Fibroblast of lung (primary cell): ENCODE measurements around the gene OIT3.

Experiments used
- EZH2 ChIP-seq: IDR thresholded peaks from 2 replicates; pipeline ENCODE4 v1.5.1; 2012; ENCODE audit warnings: low read length, control low read depth, mild to moderate bottlenecking; ENCODE audit errors: missing control alignments
- TF ChIP-seq, protein P1 (sequence below), 2 donors: IDR thresholded peaks in 1 of 2; conservative IDR thresholded peaks in 1 of 2; 1 replicate in 1 of 2; 2 replicates in 1 of 2; pipeline ENCODE4 v1.5.1; 2011 to 2012; ENCODE audit warnings: low read length in 2 of 2, control low read depth in 1 of 2, inconsistent platforms in 1 of 2, low read depth in 1 of 2, mild to moderate bottlenecking in 1 of 2

DNA sequence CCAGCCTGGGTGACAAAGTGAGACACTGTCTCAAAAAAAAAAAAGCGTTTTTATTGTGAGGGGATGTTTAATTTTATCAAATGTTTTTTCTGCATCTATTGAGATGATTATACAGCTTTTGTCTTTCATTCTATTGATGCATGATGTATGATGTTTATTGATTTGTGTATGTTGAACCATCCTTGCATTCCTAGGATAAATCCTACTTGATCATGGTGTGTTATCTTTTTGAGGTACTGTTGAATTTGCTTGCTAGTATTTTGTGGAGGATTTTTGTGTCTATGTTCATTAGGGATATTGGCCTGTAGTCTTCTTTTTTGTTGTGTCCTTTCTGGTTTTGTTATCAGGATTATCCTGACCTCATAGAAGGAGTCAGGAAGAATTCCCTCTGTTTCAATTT, 83.3 kb downstream of the OIT3 start:
- TF ChIP-seq, protein P1, sequence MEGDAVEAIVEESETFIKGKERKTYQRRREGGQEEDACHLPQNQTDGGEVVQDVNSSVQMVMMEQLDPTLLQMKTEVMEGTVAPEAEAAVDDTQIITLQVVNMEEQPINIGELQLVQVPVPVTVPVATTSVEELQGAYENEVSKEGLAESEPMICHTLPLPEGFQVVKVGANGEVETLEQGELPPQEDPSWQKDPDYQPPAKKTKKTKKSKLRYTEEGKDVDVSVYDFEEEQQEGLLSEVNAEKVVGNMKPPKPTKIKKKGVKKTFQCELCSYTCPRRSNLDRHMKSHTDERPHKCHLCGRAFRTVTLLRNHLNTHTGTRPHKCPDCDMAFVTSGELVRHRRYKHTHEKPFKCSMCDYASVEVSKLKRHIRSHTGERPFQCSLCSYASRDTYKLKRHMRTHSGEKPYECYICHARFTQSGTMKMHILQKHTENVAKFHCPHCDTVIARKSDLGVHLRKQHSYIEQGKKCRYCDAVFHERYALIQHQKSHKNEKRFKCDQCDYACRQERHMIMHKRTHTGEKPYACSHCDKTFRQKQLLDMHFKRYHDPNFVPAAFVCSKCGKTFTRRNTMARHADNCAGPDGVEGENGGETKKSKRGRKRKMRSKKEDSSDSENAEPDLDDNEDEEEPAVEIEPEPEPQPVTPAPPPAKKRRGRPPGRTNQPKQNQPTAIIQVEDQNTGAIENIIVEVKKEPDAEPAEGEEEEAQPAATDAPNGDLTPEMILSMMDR (conservative IDR thresholded peaks at IDR 0.05 in 1 of 2, IDR thresholded peaks at IDR 0.05 in 1 of 2; ENCODE audit: low read depth in 1 of 2, low read length in 2 of 2): no peak
- TF ChIP-seq EZH2: no peak
